H9 (cell line): Measurements from ENCODE around the gene KLHL2. TPM values are rescaled to one million over a fixed set of nuclear protein-coding genes. Genes with fewer than 3 reads are reported as not detected.
A peak's percentile ranks its signal among the peaks of the same experiment; 100 is the strongest.

Experiments
- DNase-seq: peaks from one replicate; pipeline ENCODE4 v3.0.0-alpha.2; 2017
- H2AFZ ChIP-seq: one replicate; pipeline ENCODE4 v1.6.1; 2013; ENCODE audit warnings: mild to moderate bottlenecking, low read length, control low read depth, moderate library complexity
- H2AK5ac ChIP-seq: 2 replicates; pipeline ENCODE4 v1.6.1; 2013; ENCODE audit warnings: low read length, control low read depth, mixed read lengths; ENCODE audit not compliant: insufficient read length
- H2BK120ac ChIP-seq: one replicate; pipeline ENCODE4 v1.6.1; 2013; ENCODE audit warnings: low read depth, mild to moderate bottlenecking, low read length, control low read depth, inconsistent platforms; ENCODE audit not compliant: poor library complexity, severe bottlenecking
- H2BK12ac ChIP-seq: 2 replicates; pipeline ENCODE4 v1.6.1; 2013; ENCODE audit warnings: low read length, control low read depth, mixed read lengths, low read depth; ENCODE audit not compliant: insufficient read length
- H2BK15ac ChIP-seq: 2 replicates; pipeline ENCODE4 v1.6.1; 2013; ENCODE audit warnings: low read depth, low read length, control low read depth
- H2BK20ac ChIP-seq: one replicate; pipeline ENCODE4 v1.6.1; 2013; ENCODE audit warnings: low read depth, mild to moderate bottlenecking, low read length, control low read depth, inconsistent platforms; ENCODE audit not compliant: poor library complexity, severe bottlenecking
- H2BK5ac ChIP-seq: 2 replicates; pipeline ENCODE4 v1.6.1; 2013; ENCODE audit warnings: low read length, control low read depth, mixed read lengths; ENCODE audit not compliant: insufficient read length
- H3K14ac ChIP-seq: 2 replicates; pipeline ENCODE4 v1.6.1; 2013; ENCODE audit warnings: low read length, control low read depth; ENCODE audit not compliant: insufficient read depth
- H3K18ac ChIP-seq: 2 replicates; pipeline ENCODE4 v1.6.1; 2013; ENCODE audit warnings: low read depth, mild to moderate bottlenecking, mixed read lengths, low read length, control low read depth; ENCODE audit not compliant: insufficient read length
- H3K23ac ChIP-seq: 2 replicates; pipeline ENCODE4 v1.6.1; 2013; ENCODE audit warnings: low read length, control low read depth, mixed read lengths, low read depth; ENCODE audit not compliant: insufficient read length
- H3K23me2 ChIP-seq: 2 replicates; pipeline ENCODE4 v1.6.1; 2013; ENCODE audit warnings: low read depth, mild to moderate bottlenecking, mixed read lengths, low read length, control low read depth; ENCODE audit not compliant: insufficient read length, poor library complexity, severe bottlenecking
- H3K27ac ChIP-seq: 2 replicates; pipeline ENCODE4 v1.5.1; 2013; ENCODE audit warnings: low read length, control low read depth, mixed read lengths, low read depth; ENCODE audit not compliant: insufficient read length
- H3K27me3 ChIP-seq: 2 replicates; pipeline ENCODE4 v1.6.1; 2013; ENCODE audit warnings: low read length, control low read depth, inconsistent platforms; ENCODE audit not compliant: insufficient read depth
- H3K4ac ChIP-seq: 2 replicates; pipeline ENCODE4 v1.6.1; 2013; ENCODE audit warnings: low read depth, mild to moderate bottlenecking, control low read depth, inconsistent platforms, low read length, moderate library complexity
- H3K4me1 ChIP-seq: 2 replicates; pipeline ENCODE4 v1.6.1; 2013; ENCODE audit warnings: low read length, control low read depth, inconsistent platforms; ENCODE audit not compliant: insufficient read depth
- H3K4me2 ChIP-seq: 2 replicates; pipeline ENCODE4 v1.6.1; 2013; ENCODE audit warnings: low read length, control low read depth, mixed read lengths; ENCODE audit not compliant: insufficient read length, insufficient read depth
- H3K56ac ChIP-seq: 2 replicates; pipeline ENCODE4 v1.6.1; 2013; ENCODE audit warnings: low read depth, mild to moderate bottlenecking, mixed read lengths, low read length, control low read depth; ENCODE audit not compliant: insufficient read length
- H3K79me1 ChIP-seq: 2 replicates; pipeline ENCODE4 v1.6.1; 2013; ENCODE audit warnings: low read depth, mild to moderate bottlenecking, moderate library complexity, low read length, control low read depth, inconsistent platforms; ENCODE audit not compliant: insufficient read depth, poor library complexity, severe bottlenecking
- H3K79me2 ChIP-seq: 2 replicates; pipeline ENCODE4 v1.6.1; 2013; ENCODE audit warnings: low read length, control low read depth, inconsistent platforms; ENCODE audit not compliant: insufficient read depth
- H3K9ac ChIP-seq: 2 replicates; pipeline ENCODE4 v1.6.1; 2013; ENCODE audit warnings: low read length, control low read depth, mixed read lengths; ENCODE audit not compliant: insufficient read length; ENCODE audit errors: extremely low read depth
- H3K9me3 ChIP-seq: one replicate; pipeline ENCODE4 v1.6.1; 2013; ENCODE audit warnings: low read depth, low read length, inconsistent platforms; ENCODE audit not compliant: control insufficient read depth
- H3T11ph ChIP-seq: one replicate; pipeline ENCODE4 v1.6.1; 2013; ENCODE audit warnings: mild to moderate bottlenecking, low read length, control low read depth, inconsistent platforms
- H4K20me1 ChIP-seq: one replicate; pipeline ENCODE4 v1.6.1; 2013; ENCODE audit not compliant: control insufficient read depth, insufficient read length, insufficient read depth
- H4K5ac ChIP-seq: 2 replicates; pipeline ENCODE4 v1.6.1; 2013; ENCODE audit warnings: low read depth, mild to moderate bottlenecking, mixed read lengths, low read length, control low read depth; ENCODE audit not compliant: insufficient read length
- H4K8ac ChIP-seq: replicated peaks from 2 replicates; pipeline ENCODE4 v1.6.1; 2013; ENCODE audit warnings: low read length, control low read depth, mixed read lengths, low read depth; ENCODE audit not compliant: insufficient read length
- H4K91ac ChIP-seq: 2 replicates; pipeline ENCODE4 v1.6.1; 2013; ENCODE audit warnings: low read depth, mild to moderate bottlenecking, moderate library complexity, mixed read lengths, low read length, control low read depth; ENCODE audit not compliant: insufficient read length
- H3K27ac Mint-ChIP-seq, 3 experiments: 2 replicates in 2 of 3; 3 replicates in 1 of 3; pipeline ENCODE4 v1.8.0; 2020 to 2021; ENCODE audit warnings: mixed read lengths in 3 of 3, mild to moderate bottlenecking in 1 of 3, moderate library complexity in 1 of 3
- H3K27me3 Mint-ChIP-seq: 2 replicates; pipeline ENCODE4 v1.8.0; 2021; ENCODE audit warnings: low read depth, mild to moderate bottlenecking, moderate library complexity, mixed read lengths
- H3K36me3 Mint-ChIP-seq, 3 experiments: 2 replicates in 2 of 3; 3 replicates in 1 of 3; pipeline ENCODE4 v1.8.0; 2020 to 2021; ENCODE audit warnings: low read depth in 3 of 3, mixed read lengths in 3 of 3; ENCODE audit not compliant: insufficient read depth in 1 of 3
- H3K4me1 Mint-ChIP-seq, 2 experiments: 2 replicates each; pipeline ENCODE4 v1.8.0; 2020; ENCODE audit warnings: mixed read lengths in 2 of 2
- H3K4me3 Mint-ChIP-seq, 2 experiments: 2 replicates in 1 of 2; 3 replicates in 1 of 2; pipeline ENCODE4 v1.8.0; 2020 to 2021; ENCODE audit warnings: mild to moderate bottlenecking in 2 of 2, mixed read lengths in 2 of 2, moderate library complexity in 1 of 2
- H3K9me3 Mint-ChIP-seq, 2 experiments: 2 replicates in 1 of 2; 3 replicates in 1 of 2; pipeline ENCODE4 v1.8.0; 2020; ENCODE audit warnings: mild to moderate bottlenecking in 2 of 2, mixed read lengths in 2 of 2, moderate library complexity in 1 of 2
- WGBS: extraction: QIAGEN DNeasy Blood & Tissue Kit; methylation state at CpG from one replicate; pipeline ENCODE4 v1.1.7; 2013; ENCODE audit warnings: missing lambda C conversion rate, low lambda C conversion rate, mixed read lengths; ENCODE audit not compliant: insufficient read length; ENCODE audit errors: extremely low coverage; 5-methylcytosine and 5-hydroxymethylcytosine counted together
- total RNA-seq: library from RNA; stranded (reverse); gene quantifications from 2 replicates; pipeline ENCODE4 v1.2.1, GENCODE V29; 2021
- TF ChIP-seq, protein P1 (sequence below): fragments of 200-600 bp; sonication (generic); conservative IDR thresholded peaks from 3 replicates; pipeline ENCODE4 v1.8.0; 2021; ENCODE audit warnings: antibody characterized with exemption, mild to moderate bottlenecking

The KLHL2 gene
- total RNA-seq, 1 experiment from 2014 or later = 14.3 TPM

DNA sequence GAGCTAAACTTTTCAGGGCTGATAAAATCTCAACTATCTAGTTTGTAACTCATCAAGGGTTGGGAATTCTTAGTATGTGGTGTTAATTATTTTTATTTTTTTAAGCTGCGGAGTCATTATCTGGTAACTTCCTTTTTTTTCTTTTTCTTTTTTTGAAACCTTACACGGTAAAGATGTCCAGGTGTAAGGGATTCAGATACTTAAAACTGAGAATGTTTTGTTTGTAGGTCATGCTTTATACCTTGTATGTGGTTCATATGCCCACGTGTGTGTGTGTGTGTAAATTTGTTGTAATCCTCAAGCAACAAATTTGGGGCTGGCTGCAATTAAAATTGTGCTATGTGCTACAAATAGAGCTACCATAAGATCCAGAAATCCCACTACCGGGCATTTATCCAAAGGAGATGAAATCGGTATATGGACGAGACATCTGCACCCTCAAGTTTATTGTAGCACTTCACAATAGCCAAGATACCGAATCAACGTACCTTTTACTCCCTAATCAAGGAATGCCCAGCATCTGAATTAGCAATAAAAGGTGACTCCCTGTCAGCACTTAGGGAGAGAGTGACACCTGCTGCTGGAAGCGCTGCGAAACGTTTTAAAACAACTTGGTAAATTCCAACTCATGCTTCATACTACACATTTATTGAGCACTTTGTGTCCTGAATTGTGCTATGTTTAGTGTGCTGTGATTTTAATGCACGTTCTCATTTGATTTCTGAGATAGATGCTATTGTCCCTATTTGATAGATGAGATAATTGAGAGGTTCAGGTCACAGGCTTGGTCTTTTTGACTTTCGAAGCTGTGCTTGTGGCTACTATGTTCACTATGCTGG lies 136.2 kb downstream of the KLHL2 start:
- Histone ChIP-seq H2BK12ac (no peak overlapping the region), H3K18ac (no peak overlapping the region), H2BK5ac (no peak overlapping the region), H2AK5ac (no peak overlapping the region), H3K23ac (no peak overlapping the region), H3K79me1 (no peaks in the 10 kb centered on the region), H4K20me1 (no peaks in the 10 kb centered on the region), H3K56ac (no peak overlapping the region), H2AFZ (no peak overlapping the region), H3K27ac (no peak overlapping the region), H3K27me3 (no peaks in the 10 kb centered on the region), H3K9ac (no peak overlapping the region), H2BK120ac (no peak overlapping the region), H3K14ac (no peak overlapping the region), H3K9me3 (no peaks in the 10 kb centered on the region), H3K4ac (no peak overlapping the region), H4K91ac (no peak overlapping the region), H2BK20ac (no peak overlapping the region), H4K8ac (no peak overlapping the region), H3K23me2 (no peaks in the 10 kb centered on the region), H4K5ac (no peak overlapping the region), H2BK15ac (no peak overlapping the region), H3K4me2 (no peak overlapping the region), H3T11ph (no peak overlapping the region), H3K4me1 (no peaks in the 10 kb centered on the region), H3K79me2 (no peaks in the 10 kb centered on the region)
- peaks cover 2 to 3% of the 10 kb centered on the region in 2 experiments; a peak in 2 of 4 replicates for H3K4me1 Mint-ChIP-seq
- no peak overlapping the region for H3K4me3 Mint-ChIP-seq
- TF ChIP-seq, protein P1, sequence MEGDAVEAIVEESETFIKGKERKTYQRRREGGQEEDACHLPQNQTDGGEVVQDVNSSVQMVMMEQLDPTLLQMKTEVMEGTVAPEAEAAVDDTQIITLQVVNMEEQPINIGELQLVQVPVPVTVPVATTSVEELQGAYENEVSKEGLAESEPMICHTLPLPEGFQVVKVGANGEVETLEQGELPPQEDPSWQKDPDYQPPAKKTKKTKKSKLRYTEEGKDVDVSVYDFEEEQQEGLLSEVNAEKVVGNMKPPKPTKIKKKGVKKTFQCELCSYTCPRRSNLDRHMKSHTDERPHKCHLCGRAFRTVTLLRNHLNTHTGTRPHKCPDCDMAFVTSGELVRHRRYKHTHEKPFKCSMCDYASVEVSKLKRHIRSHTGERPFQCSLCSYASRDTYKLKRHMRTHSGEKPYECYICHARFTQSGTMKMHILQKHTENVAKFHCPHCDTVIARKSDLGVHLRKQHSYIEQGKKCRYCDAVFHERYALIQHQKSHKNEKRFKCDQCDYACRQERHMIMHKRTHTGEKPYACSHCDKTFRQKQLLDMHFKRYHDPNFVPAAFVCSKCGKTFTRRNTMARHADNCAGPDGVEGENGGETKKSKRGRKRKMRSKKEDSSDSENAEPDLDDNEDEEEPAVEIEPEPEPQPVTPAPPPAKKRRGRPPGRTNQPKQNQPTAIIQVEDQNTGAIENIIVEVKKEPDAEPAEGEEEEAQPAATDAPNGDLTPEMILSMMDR = peak; percentile 60
- DNase-seq = no peak
- H3K9me3 Mint-ChIP-seq = no peaks in the 10 kb centered on the region
- no CpG with 5 or more reads among the region's 13 CpGs for WGBS
- H3K36me3 Mint-ChIP-seq = peaks cover 7 to 36% (median 32%) of the 10 kb centered on the region in 3 experiments; a peak in 6 of 7 replicates
- H3K27ac Mint-ChIP-seq = peak overlapping the region in 1 of 3 experiments; percentile 92; a peak in 3 of 7 replicates
- H3K27me3 Mint-ChIP-seq = no peaks in the 10 kb centered on the region
